HK-2 (cell line): ENCODE measurements around the gene BBX.
A peak's percentile ranks its signal among the peaks of the same experiment; 100 is the strongest.
"Not testable (repeated sequence)": the region's sequence is repeated elsewhere in the genome, so short reads cannot be mapped to it uniquely, and the experiment has no call there.

ENCODE experiments used
- DNase-seq: peaks from one replicate; pipeline ENCODE4 v3.0.0-alpha.2; 2018; ENCODE audit not compliant: unreplicated experiment

The BBX gene

DNA sequence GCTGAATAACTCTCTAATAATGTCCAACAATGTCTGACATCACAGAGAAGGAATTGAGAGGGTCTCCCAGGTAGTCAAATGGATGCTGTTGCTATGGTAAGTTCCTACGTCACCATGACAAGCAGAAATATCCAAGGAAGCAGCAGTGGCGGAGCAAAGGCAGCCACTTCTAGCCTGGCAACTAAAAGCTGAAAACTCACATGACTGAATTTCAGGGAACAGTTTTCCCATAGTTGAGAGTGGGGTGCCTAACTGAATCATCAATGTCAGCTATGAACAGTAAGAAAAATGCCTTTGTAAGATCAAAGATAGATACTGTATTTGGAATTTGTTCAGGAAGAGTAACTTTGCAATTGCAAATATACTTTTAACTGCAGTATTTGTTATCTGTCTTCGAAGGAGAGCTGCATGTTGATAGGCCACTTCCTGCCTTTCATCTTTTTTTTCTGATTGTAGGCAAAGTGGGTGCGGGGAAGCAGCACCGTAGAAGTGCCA is 161.7 kb downstream of the BBX start:
- no peak for DNase-seq

- DNase-seq, result no peak
Observed at GRCh38 chr3:107685383-107685782, 162.6 kb downstream of the BBX start.

GRCh38 chr3:107687056-107687581 is 164.4 kb downstream of the BBX start:
- DNase-seq, result no peak

DNA sequence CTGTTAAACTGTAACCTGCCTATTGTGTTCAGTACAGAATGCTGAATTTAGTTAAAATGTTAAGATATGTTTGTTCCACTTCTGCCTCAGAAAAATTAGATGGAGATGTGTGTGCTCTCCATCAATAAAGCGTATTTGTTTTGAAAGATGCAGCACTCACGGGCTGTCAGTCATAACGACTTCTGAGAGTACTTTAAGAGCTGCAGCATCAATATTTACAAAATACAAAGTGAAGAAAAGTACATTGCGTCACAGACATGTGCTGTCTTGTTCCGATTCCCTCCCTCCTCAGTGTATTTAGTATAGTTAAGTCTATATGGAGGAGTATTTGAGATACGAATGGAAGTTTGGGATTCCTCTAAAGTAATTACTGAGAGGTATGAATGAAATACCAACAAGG is 166.6 kb downstream of the BBX start:
- no peak for DNase-seq

- DNase-seq, result no peak
Observed at GRCh38 chr3:107690522-107691138, 167.9 kb downstream of the BBX start.

GRCh38 chr3:107691984-107692383 is 169.2 kb downstream of the BBX start:
- not testable (repeated sequence) for DNase-seq

GRCh38 chr3:107697348-107697747 is 174.6 kb downstream of the BBX start:
- DNase-seq, result not testable (repeated sequence)

DNA sequence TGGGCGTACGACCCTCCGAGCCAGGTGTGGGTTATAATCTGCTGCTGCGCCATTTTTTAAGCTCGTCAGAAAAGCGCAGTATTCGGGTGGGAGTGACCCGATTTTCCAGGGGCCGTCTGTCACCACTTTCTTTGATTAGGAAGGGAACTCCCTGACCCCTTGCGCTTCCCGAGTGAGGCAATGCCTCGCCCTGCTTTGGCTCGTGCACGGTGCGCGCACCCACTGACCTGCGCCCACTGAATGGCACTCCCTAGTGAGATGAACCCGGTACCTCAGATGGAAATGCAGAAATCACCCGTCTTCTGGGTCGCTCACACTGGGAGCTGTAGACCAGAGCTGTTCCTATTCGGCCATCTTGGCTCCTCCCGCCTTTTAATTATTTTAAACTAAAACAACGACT is 175.1 kb downstream of the BBX start:
- DNase-seq, result not testable (repeated sequence)

DNA sequence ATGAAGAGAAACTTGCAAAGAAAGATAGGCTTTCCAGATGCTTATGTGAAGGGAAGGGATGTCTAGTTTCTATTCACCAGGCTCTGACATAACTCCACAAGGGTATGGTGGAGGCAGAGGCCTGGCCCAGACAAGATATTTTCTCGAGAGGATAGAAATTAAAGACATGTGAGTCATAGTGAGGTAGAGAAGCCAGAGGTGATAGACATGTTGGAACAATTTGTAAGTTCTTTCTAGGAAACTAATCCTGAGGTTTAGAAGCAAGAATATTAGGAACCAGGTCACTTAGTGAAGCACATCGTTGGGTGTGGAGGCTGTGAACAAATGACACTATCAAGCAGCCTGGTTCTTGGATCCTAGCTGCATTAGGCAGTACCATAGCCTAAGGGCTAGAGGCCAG is 176.9 kb downstream of the BBX start:
- no peak for DNase-seq

GRCh38 chr3:107701299-107701698 is 178.5 kb downstream of the BBX start:
- DNase-seq, result no peak

DNA sequence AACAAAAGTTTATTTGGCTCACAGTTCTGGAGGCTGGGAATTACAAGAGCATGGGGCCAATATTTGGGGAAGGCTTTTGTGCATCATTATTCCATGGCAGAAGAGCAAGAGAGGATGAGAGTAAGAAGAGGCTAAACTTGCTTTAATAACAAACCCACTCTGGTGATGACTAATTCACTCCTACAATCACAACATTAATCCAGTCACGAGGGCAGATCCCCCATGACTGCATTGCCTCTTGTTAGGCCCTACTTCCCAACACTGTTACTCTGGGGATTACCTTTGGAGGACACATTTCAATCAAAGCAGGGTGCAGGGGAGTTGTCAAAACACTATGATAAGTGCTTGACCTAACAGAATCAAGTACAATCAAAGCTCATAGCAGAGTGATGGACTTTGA is 181.7 kb downstream of the BBX start:
- peak; percentile 25 for DNase-seq

DNA sequence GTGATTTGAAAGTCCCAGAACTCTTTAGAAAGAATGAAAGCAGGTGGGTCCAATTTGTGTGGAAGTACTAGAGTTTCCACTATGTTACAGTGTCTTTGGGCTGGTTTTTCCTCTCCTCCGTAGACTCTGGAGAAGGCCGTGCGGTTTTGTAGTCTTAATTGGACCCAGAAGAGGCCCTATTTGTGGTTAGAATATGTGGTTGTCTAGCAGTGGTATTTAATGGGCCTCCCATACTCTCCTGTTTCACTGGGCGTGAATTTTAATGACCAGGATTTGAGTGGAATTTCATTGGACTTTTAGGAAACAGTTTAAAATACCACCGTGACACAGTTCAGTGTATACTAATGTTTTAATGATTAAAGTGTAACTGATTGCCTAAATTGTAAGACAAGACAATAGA is 182.3 kb downstream of the BBX start:
- no peak for DNase-seq

GRCh38 chr3:107710851-107711250 is 188.1 kb downstream of the BBX start:
- no peak for DNase-seq

DNA sequence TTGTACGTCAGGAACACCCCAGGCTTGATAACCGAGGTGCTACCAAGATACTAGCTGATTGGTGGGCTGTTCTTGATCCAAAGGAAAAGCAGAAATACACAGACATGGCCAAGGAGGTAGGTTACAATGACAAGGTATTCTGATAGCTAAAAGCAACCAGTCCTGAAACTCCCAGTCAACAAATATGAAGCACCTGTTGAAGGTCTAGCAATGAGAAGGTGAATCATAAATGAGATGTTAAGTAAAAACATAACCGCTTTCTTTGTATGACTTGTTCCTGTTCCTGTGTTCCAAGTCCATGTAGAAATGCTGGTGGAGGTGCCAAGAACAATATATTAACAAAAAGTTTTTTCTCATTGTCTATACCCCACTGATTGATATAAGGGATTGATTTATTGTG is 194.0 kb downstream of the BBX start:
- DNase-seq, result no peak

DNA sequence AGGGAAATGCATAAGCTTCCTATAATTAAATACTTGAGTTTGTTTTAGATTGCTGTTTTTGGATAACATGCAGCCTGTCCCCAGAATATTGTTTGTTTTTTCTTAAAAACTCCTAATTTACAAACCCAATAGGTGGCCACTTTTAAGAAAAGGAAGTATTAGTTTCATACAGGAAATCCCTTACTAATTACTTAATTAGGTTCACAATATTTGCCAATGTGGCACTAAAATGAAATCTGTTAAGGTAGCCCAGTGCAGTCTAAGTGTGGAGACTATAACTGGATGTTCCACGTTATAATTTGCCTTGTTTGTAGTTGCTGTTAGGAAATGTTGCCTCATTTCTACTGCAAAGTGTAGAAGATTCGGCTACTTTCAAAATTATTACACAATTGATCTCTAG is 195.8 kb downstream of the BBX start:
- DNase-seq, result no peak

- no peak for DNase-seq
Observed at GRCh38 chr3:107727102-107727501, 204.3 kb downstream of the BBX start.

GRCh38 chr3:107729686-107730085 is 206.9 kb downstream of the BBX start:
- DNase-seq, result no peak

- no peak for DNase-seq
Observed at GRCh38 chr3:107734317-107734716, 211.6 kb downstream of the BBX start.

DNA sequence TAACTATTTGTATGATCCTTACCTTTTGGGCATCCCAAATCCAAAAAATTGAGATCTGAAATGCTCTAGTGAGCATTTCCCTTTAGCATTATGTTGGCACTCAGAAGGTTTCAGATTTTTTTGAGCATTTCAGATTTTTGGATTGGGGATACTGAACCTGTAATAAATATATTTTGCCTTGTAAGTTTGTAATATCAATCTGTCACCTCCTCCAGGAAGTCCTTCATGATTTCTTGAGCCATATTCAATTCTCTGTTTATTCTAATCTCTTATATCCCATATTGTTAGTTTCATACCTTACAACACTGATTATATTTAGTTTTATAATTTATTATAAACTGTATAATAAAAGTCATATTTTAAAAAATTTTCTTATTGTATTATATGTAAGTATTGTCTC is 215.2 kb downstream of the BBX start:
- no peak for DNase-seq

- no peak for DNase-seq
Observed at GRCh38 chr3:107738486-107739183, 215.9 kb downstream of the BBX start.

DNA sequence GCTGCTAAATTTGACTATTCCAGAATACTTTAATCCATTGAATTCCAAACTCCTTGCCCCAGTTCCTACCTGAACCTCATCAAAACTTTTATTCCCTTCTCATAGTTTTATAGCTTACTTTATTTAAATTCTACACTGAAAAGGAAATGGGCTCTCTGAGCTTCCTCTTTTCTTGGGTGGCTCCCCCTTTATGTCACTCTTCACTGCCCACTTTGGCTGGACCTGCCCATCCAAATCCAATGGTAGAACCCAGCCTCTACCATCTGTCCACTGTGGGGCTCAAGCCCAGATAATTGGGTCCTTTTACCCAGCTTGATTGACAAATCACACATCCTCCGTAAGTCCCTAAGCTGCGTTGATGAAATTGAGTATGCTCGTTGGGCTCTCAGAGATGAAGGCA is 216.5 kb downstream of the BBX start:
- no peak for DNase-seq

GRCh38 chr3:107740992-107741896 is 218.5 kb downstream of the BBX start:
- no peak for DNase-seq
